Measurements from ENCODE around the gene RNF38. TPM values are rescaled to one million over a fixed set of nuclear protein-coding genes. Genes with fewer than 3 reads are reported as not detected.

The RNF38 gene
- total and polyA plus RNA-seq, 2 experiments from 2014 or later = 8.7 to 23.7 TPM

DNA sequence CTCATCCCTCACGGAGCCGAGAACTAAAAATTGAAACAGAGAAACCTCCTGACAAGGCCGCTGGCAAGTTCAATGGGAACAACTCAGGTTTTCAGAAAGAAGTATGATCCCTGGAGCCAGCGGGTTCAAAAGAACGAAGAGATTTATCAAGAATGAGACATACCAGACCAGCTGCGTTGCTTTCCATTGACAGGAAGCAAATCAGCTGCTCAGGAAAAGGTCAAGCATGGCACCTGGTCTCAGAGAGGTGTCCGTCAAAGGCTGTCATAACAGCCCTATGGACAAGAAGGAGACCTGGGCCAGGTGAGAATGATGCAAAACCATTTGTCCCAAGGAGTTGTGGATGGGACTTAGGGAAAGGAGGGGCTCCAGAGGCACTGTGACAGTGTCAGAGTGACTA is 106.9 kb downstream of the RNF38 start:
- H3K4me1 ChIP-seq (ENCODE audit: insufficient read depth) = peaks cover 11% of the 10 kb centered on the region
- no peaks in the 10 kb centered on the region for H3K9me2 ChIP-seq (replicated peaks; ENCODE audit: insufficient read depth)
- H3K36me3 ChIP-seq (replicated peaks; ENCODE audit: insufficient read depth, low read depth) = no peaks in the 10 kb centered on the region
- H3K9me3 ChIP-seq (ENCODE audit: low read depth) = no peaks in the 10 kb centered on the region
- no peak overlapping the region for H3K4me3 ChIP-seq
- no peaks in the 10 kb centered on the region for H3K27me3 ChIP-seq
- TF ChIP-seq EZH2phosphoT487 (IDR thresholded peaks at IDR 0.05; ENCODE audit: low read depth, severe bottlenecking, unreplicated experiment) (no peak), EZH2 (IDR thresholded peaks at IDR 0.05; ENCODE audit: borderline replicate concordance) (no peak)
- TF ChIP-seq, protein P1, sequence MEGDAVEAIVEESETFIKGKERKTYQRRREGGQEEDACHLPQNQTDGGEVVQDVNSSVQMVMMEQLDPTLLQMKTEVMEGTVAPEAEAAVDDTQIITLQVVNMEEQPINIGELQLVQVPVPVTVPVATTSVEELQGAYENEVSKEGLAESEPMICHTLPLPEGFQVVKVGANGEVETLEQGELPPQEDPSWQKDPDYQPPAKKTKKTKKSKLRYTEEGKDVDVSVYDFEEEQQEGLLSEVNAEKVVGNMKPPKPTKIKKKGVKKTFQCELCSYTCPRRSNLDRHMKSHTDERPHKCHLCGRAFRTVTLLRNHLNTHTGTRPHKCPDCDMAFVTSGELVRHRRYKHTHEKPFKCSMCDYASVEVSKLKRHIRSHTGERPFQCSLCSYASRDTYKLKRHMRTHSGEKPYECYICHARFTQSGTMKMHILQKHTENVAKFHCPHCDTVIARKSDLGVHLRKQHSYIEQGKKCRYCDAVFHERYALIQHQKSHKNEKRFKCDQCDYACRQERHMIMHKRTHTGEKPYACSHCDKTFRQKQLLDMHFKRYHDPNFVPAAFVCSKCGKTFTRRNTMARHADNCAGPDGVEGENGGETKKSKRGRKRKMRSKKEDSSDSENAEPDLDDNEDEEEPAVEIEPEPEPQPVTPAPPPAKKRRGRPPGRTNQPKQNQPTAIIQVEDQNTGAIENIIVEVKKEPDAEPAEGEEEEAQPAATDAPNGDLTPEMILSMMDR (IDR thresholded peaks at IDR 0.05; ENCODE audit: poor library complexity) = no peak
- no peak overlapping the region for H2AFZ ChIP-seq
- no peaks in the 10 kb centered on the region for H4K20me1 ChIP-seq (ENCODE audit: insufficient read depth, poor library complexity, severe bottlenecking)
- no peak for DNase-seq (ENCODE audit: low spot score)
- no peaks in the 10 kb centered on the region for H3K79me2 ChIP-seq
- no peak overlapping the region for H3K27ac ChIP-seq
- WGBS (ENCODE audit: low lambda C conversion rate, missing lambda C conversion rate) = 87% methylated on average over 7 of the region's 7 CpGs
- H3K4me2 ChIP-seq = no peak overlapping the region

DNA sequence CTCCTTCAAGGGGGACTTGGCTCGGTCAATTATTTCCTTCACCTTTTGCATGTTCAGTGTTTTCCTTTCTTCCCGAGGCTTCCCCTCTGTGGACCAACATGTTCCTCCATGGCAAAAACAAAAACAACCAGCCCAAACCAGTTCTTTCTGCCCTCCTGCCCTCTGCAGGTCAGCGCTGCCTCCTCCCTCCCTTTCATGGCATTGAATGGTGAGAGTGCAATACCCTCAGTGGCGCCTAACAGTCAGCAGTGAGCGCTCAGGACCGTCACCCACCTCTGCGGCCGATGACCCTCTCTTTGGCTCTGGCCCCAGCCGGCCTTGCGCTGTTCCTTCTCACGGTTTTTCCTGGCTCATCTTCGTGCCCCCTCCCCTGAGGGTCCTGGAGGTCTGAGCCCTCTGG is 107.4 kb downstream of the RNF38 start:
- Histone ChIP-seq H3K36me3 (replicated peaks; ENCODE audit: insufficient read depth, low read depth) (no peaks in the 10 kb centered on the region), H3K4me1 (ENCODE audit: insufficient read depth) (peaks cover 15% of the 10 kb centered on the region), H3K4me3 (no peak overlapping the region), H3K9me3 (ENCODE audit: low read depth) (no peaks in the 10 kb centered on the region), H4K20me1 (ENCODE audit: insufficient read depth, poor library complexity, severe bottlenecking) (no peaks in the 10 kb centered on the region), H2AFZ (no peak overlapping the region), H3K9me2 (replicated peaks; ENCODE audit: insufficient read depth) (no peaks in the 10 kb centered on the region), H3K79me2 (no peaks in the 10 kb centered on the region), H3K27me3 (no peaks in the 10 kb centered on the region), H3K27ac (no peak overlapping the region), H3K4me2 (no peak overlapping the region)
- 83% methylated on average over 12 of the region's 12 CpGs for WGBS (ENCODE audit: low lambda C conversion rate, missing lambda C conversion rate)
- TF ChIP-seq, protein P1 (IDR thresholded peaks at IDR 0.05; ENCODE audit: poor library complexity) = no peak
- TF ChIP-seq EZH2 (IDR thresholded peaks at IDR 0.05; ENCODE audit: borderline replicate concordance) = no peak
- no peak for DNase-seq (ENCODE audit: low spot score)

DNA sequence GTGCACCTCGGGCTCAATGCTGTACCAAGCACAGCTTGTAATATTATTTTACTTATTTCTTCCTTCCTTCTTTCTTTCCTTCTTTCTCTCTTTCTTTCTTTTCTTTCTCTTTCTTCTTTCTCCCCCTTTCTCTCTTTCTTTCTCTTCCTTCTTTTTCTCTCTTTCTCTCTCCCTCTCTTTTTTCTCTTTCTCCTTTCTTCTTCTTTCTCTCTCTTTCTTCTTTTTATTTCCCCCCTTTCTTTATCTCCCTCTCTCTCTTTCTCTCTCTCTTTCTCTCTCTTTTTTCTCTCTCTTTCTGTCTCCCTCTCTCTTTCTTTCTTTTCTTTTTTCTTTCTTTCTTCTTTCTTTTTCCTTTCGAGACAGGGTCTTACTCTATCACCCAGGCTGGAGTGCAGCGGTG is 109.1 kb downstream of the RNF38 start:
- peaks cover 4% of the 10 kb centered on the region for H3K4me1 ChIP-seq (ENCODE audit: insufficient read depth)
- no peak for DNase-seq (ENCODE audit: low spot score)
- no peak overlapping the region for H2AFZ ChIP-seq
- no peak overlapping the region for H3K27ac ChIP-seq
- no peak overlapping the region for H3K4me3 ChIP-seq
- H3K36me3 ChIP-seq (replicated peaks; ENCODE audit: insufficient read depth, low read depth) = no peaks in the 10 kb centered on the region
- no peaks in the 10 kb centered on the region for H3K27me3 ChIP-seq
- H3K9me3 ChIP-seq (ENCODE audit: low read depth) = no peaks in the 10 kb centered on the region
- H4K20me1 ChIP-seq (ENCODE audit: insufficient read depth, poor library complexity, severe bottlenecking) = no peaks in the 10 kb centered on the region
- 90% methylated on average over 3 of the region's 3 CpGs for WGBS (ENCODE audit: low lambda C conversion rate, missing lambda C conversion rate)
- no peaks in the 10 kb centered on the region for H3K9me2 ChIP-seq (replicated peaks; ENCODE audit: insufficient read depth)
- no peaks in the 10 kb centered on the region for H3K79me2 ChIP-seq
- H3K4me2 ChIP-seq = no peak overlapping the region
- TF ChIP-seq EZH2phosphoT487 (IDR thresholded peaks at IDR 0.05; ENCODE audit: low read depth, severe bottlenecking, unreplicated experiment) (no peak), EZH2 (IDR thresholded peaks at IDR 0.05; ENCODE audit: borderline replicate concordance) (no peak)
- TF ChIP-seq, protein P1 (IDR thresholded peaks at IDR 0.05; ENCODE audit: poor library complexity) = no peak

All from hepatocyte (in vitro differentiated cells).